Measurements from ENCODE around the gene KCTD5.
"Not testable (repeated sequence)": the region's sequence is repeated elsewhere in the genome, so short reads cannot be mapped to it uniquely, and the experiment has no call there.

DNA sequence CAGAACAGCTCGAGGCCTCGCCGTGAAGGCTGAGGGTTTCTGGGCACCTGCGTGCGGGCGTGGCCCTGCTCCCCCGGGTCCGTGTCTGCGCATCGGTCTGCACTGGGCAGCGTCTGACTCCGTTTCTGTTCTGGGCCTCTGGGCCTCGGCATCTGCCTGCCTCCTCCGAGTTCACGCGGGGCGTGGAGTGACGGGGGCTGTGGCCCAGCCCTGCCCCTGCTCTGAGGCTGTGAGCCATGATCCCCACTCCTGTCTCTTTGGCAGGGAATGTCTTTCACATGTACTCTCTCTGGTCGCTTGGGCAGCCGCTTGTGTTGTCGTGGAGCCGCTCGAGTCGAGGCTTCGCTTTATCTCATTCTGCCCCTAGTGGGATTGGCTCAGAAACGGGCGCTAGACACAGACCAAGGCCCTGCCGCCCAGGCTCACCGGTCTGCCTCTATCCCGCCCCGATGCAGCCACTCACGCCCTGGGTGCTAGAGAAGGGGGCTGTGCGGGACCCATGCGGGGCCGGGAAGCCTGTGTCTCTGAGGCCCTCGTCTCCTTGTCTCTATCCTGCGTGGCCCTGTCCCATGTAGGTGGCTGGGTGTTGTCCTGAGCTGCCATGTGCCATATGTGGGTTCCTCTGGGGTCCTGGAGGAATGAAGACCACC is 14.4 kb downstream of the KCTD5 start:
- TF ChIP-seq, protein P1, sequence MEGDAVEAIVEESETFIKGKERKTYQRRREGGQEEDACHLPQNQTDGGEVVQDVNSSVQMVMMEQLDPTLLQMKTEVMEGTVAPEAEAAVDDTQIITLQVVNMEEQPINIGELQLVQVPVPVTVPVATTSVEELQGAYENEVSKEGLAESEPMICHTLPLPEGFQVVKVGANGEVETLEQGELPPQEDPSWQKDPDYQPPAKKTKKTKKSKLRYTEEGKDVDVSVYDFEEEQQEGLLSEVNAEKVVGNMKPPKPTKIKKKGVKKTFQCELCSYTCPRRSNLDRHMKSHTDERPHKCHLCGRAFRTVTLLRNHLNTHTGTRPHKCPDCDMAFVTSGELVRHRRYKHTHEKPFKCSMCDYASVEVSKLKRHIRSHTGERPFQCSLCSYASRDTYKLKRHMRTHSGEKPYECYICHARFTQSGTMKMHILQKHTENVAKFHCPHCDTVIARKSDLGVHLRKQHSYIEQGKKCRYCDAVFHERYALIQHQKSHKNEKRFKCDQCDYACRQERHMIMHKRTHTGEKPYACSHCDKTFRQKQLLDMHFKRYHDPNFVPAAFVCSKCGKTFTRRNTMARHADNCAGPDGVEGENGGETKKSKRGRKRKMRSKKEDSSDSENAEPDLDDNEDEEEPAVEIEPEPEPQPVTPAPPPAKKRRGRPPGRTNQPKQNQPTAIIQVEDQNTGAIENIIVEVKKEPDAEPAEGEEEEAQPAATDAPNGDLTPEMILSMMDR (conservative IDR thresholded peaks at IDR 0.05; ENCODE audit: low read depth in 2 of 2) = not testable (repeated sequence)
- TF ChIP-seq EZH2phosphoT487 (IDR thresholded peaks at IDR 0.05; ENCODE audit: unreplicated experiment); EZH2 (IDR thresholded peaks at IDR 0.05; ENCODE audit: low read depth, unreplicated experiment); POLR2AphosphoS5 (IDR thresholded peaks at IDR 0.05; ENCODE audit: low read depth): not testable (repeated sequence)
- TF ChIP-seq, protein P2, sequence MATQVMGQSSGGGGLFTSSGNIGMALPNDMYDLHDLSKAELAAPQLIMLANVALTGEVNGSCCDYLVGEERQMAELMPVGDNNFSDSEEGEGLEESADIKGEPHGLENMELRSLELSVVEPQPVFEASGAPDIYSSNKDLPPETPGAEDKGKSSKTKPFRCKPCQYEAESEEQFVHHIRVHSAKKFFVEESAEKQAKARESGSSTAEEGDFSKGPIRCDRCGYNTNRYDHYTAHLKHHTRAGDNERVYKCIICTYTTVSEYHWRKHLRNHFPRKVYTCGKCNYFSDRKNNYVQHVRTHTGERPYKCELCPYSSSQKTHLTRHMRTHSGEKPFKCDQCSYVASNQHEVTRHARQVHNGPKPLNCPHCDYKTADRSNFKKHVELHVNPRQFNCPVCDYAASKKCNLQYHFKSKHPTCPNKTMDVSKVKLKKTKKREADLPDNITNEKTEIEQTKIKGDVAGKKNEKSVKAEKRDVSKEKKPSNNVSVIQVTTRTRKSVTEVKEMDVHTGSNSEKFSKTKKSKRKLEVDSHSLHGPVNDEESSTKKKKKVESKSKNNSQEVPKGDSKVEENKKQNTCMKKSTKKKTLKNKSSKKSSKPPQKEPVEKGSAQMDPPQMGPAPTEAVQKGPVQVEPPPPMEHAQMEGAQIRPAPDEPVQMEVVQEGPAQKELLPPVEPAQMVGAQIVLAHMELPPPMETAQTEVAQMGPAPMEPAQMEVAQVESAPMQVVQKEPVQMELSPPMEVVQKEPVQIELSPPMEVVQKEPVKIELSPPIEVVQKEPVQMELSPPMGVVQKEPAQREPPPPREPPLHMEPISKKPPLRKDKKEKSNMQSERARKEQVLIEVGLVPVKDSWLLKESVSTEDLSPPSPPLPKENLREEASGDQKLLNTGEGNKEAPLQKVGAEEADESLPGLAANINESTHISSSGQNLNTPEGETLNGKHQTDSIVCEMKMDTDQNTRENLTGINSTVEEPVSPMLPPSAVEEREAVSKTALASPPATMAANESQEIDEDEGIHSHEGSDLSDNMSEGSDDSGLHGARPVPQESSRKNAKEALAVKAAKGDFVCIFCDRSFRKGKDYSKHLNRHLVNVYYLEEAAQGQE (IDR thresholded peaks at IDR 0.05; ENCODE audit: unreplicated experiment) = not testable (repeated sequence)

Data from GM23338 (cell line).